ENCODE measurements around the gene SPEM3. TPM values are rescaled to one million over a fixed set of nuclear protein-coding genes. Genes with fewer than 3 reads are reported as not detected.

The SPEM3 gene
- total and polyA plus RNA-seq, 9 donors, result not detected

GRCh38 chr17:7411427-7411750 is 17.3 kb upstream of the SPEM3 start:
- no peaks in the 10 kb centered on the region for H3K4me1 ChIP-seq (ENCODE audit: insufficient read depth)
- WGBS, 3 donors, result 95 to 98% (median 96%) methylated on average over 8 of the region's 8 CpGs
- no peaks in the 10 kb centered on the region for H3K9me3 ChIP-seq
- no peak overlapping the region for H3K27ac ChIP-seq
- TF ChIP-seq POLR2A (IDR thresholded peaks at IDR 0.05) (no peak), EP300 (IDR thresholded peaks at IDR 0.05) (no peak), CTCF (IDR thresholded peaks at IDR 0.05) (no peak)
- H3K4me3 ChIP-seq, result no peak overlapping the region
- no peak for DNase-seq
- intact Hi-C loops (cut with DNase I), result no loop called here
- no peaks in the 10 kb centered on the region for H3K27me3 ChIP-seq
- H3K36me3 ChIP-seq, result no peaks in the 10 kb centered on the region

- no peaks in the 10 kb centered on the region for H3K9me3 ChIP-seq
- WGBS, 3 donors, result 67 to 70% (median 69%) methylated on average over 6 of the region's 6 CpGs
- H3K36me3 ChIP-seq, result no peaks in the 10 kb centered on the region
- intact Hi-C loops (cut with DNase I), result no loop called here
- H3K27ac ChIP-seq, result no peak overlapping the region
- TF ChIP-seq POLR2A (IDR thresholded peaks at IDR 0.05) (no peak), EP300 (IDR thresholded peaks at IDR 0.05) (no peak), CTCF (IDR thresholded peaks at IDR 0.05) (no peak)
- no peak for DNase-seq
- H3K4me1 ChIP-seq (ENCODE audit: insufficient read depth), result no peaks in the 10 kb centered on the region
- H3K4me3 ChIP-seq, result no peak overlapping the region
- no peaks in the 10 kb centered on the region for H3K27me3 ChIP-seq
Measured at GRCh38 chr17:7413346-7413985, 15.2 kb upstream of the SPEM3 start.

GRCh38 chr17:7414837-7415236 is 13.8 kb upstream of the SPEM3 start:
- Histone ChIP-seq H3K27ac (no peak overlapping the region), H3K4me1 (ENCODE audit: insufficient read depth) (no peaks in the 10 kb centered on the region), H3K27me3 (no peaks in the 10 kb centered on the region), H3K36me3 (no peaks in the 10 kb centered on the region), H3K9me3 (no peaks in the 10 kb centered on the region), H3K4me3 (no peak overlapping the region)
- TF ChIP-seq EP300 (IDR thresholded peaks at IDR 0.05) (no peak), CTCF (IDR thresholded peaks at IDR 0.05) (no peak), POLR2A (IDR thresholded peaks at IDR 0.05) (no peak)
- intact Hi-C loops (cut with DNase I), result no loop called here
- 84 to 85% (median 85%) methylated on average over 14 of the region's 14 CpGs for WGBS, 3 donors
- no peak for DNase-seq

- DNase-seq, result no peak
- no peak for TF ChIP-seq CTCF (IDR thresholded peaks at IDR 0.05)
- 85 to 86% (median 85%) methylated on average over 21 to 23 of the region's 23 CpGs for WGBS, 3 donors
- H3K36me3 ChIP-seq, result no peaks in the 10 kb centered on the region
- no peaks in the 10 kb centered on the region for H3K9me3 ChIP-seq
- no peaks in the 10 kb centered on the region for H3K4me1 ChIP-seq (ENCODE audit: insufficient read depth)
- intact Hi-C loops (cut with DNase I), result no loop called here
- H3K4me3 ChIP-seq, result no peak overlapping the region
- H3K27ac ChIP-seq, result no peak overlapping the region
- no peaks in the 10 kb centered on the region for H3K27me3 ChIP-seq
Measured at GRCh38 chr17:7415784-7416183, 12.9 kb upstream of the SPEM3 start.

Measured in ovary (tissue), 9 donors.